ENCODE data around the gene GRIN2A.

- TF ChIP-seq EP300 (IDR thresholded peaks at IDR 0.05): no peak
- TF ChIP-seq, protein P1, sequence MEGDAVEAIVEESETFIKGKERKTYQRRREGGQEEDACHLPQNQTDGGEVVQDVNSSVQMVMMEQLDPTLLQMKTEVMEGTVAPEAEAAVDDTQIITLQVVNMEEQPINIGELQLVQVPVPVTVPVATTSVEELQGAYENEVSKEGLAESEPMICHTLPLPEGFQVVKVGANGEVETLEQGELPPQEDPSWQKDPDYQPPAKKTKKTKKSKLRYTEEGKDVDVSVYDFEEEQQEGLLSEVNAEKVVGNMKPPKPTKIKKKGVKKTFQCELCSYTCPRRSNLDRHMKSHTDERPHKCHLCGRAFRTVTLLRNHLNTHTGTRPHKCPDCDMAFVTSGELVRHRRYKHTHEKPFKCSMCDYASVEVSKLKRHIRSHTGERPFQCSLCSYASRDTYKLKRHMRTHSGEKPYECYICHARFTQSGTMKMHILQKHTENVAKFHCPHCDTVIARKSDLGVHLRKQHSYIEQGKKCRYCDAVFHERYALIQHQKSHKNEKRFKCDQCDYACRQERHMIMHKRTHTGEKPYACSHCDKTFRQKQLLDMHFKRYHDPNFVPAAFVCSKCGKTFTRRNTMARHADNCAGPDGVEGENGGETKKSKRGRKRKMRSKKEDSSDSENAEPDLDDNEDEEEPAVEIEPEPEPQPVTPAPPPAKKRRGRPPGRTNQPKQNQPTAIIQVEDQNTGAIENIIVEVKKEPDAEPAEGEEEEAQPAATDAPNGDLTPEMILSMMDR (IDR thresholded peaks at IDR 0.05): no peak
Observed at GRCh38 chr16:9723136-9723535, 459.1 kb downstream of the GRIN2A start.
